RWPE1 (cell line): ENCODE results near the gene SH3D19.

ENCODE experiments used
- CTCF ChIA-PET: fragments of 350-600 bp; sonication (Branson Sonifier 250); formaldehyde crosslinking; extraction: SDS; loops from one replicate; lab custom pipeline; 2021; lab: Yijun Ruan, JAX
- POLR2A ChIA-PET: fragments of 400-600 bp; formaldehyde crosslinking; extraction: SDS; loops from one replicate; lab custom pipeline; 2020; ENCODE audit warnings: antibody characterized with exemption; ENCODE audit not compliant: low non-redundant PET; lab: Yijun Ruan, JAX
- DNase-seq: peaks from one replicate; pipeline ENCODE4 v3.0.0; 2012; ENCODE audit warnings: low spot score
- H3K27ac ChIP-seq: fragments of 450-650 bp; 2 replicates; pipeline ENCODE4 v1.5.1; 2017
- CTCF ChIP-seq: fragments of 450-650 bp; conservative IDR thresholded peaks from 2 replicates; pipeline ENCODE4 v1.5.1; 2017; ENCODE audit warnings: low read depth, mild to moderate bottlenecking

Gene SH3D19

GRCh38 chr4:151074416-151074916, 250.9 kb downstream of the SH3D19 start:
- ChIA-PET POLR2A (interaction anchor here (0.5 kb wide), 1 partner anchor 124 kb away, joined by 5 read pairs; no protein-coding TSS in a partner anchor), CTCF (no interaction called here)
- no peak overlapping the region for H3K27ac ChIP-seq
- no peak for DNase-seq
- no peak for TF ChIP-seq CTCF
